ENCODE data around the gene GDNF.
A peak's percentile ranks its signal among the peaks of the same experiment; 100 is the strongest.

Gene GDNF

DNA sequence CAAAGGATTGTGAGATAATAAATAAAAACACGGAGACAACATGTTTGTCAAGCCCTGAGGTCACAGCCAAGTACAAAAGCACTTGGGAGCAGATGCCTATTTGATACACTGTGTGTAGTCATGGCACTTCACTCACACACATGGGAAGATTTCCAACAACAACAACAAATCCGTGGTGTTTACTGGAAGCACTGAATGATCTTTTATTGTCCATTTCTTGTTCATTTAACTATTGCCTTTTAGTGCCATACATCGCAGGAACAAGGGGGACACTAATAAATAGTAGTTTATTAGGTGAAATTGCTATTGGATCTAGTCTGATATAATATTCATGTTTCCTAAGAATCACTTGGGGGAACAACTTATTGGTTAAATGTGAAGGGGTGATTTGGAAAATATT lies 20.4 kb upstream of the GDNF start:
- no peak overlapping the region for H3K4me3 ChIP-seq (ENCODE audit: low read length)
- TF ChIP-seq, protein P1, sequence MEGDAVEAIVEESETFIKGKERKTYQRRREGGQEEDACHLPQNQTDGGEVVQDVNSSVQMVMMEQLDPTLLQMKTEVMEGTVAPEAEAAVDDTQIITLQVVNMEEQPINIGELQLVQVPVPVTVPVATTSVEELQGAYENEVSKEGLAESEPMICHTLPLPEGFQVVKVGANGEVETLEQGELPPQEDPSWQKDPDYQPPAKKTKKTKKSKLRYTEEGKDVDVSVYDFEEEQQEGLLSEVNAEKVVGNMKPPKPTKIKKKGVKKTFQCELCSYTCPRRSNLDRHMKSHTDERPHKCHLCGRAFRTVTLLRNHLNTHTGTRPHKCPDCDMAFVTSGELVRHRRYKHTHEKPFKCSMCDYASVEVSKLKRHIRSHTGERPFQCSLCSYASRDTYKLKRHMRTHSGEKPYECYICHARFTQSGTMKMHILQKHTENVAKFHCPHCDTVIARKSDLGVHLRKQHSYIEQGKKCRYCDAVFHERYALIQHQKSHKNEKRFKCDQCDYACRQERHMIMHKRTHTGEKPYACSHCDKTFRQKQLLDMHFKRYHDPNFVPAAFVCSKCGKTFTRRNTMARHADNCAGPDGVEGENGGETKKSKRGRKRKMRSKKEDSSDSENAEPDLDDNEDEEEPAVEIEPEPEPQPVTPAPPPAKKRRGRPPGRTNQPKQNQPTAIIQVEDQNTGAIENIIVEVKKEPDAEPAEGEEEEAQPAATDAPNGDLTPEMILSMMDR (conservative IDR thresholded peaks at IDR 0.05; ENCODE audit: low read length): no peak
- DNase-seq (ENCODE audit: low read depth): no peak

DNA sequence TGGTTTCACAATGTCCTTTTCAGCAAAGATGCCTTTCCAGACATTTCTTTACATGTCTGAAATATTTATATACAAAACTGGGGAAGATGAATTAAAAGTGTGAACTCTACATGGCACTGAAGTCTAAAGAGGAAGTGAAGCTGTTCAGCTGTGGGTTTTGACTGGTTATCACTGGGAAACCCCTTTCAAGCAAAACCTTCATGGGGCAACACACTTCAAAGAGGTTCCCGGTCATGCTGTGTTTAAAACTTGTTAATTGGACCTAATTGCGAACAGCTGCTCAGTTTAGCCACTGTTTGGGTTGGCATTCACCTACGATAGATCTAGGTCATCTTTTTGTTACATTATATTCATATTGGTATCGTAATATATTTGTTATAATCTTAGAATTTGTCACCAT lies 20.0 kb upstream of the GDNF start:
- TF ChIP-seq, protein P1 (conservative IDR thresholded peaks at IDR 0.05; ENCODE audit: low read length): no peak
- no peak overlapping the region for H3K4me3 ChIP-seq (ENCODE audit: low read length)
- no peak for DNase-seq (ENCODE audit: low read depth)

DNA sequence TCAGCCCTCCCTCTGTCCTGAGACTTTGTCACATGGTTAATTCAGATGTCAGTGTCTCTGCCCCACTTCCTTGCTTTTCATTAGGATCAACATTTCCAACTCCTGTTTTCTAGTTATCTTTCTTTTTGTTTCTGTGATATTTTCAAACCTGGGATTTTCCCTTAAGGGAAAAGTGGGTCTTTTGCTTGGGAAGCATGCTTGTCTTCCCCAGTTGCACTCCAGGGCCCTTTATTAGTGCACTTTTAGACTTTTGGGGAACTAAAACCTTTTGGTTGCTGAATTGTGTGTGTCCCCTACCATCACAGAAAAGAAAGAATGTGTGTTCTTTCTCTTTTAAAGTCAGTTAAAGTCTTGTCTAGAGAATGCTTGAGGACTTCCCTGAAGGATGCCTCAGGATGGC lies 18.4 kb upstream of the GDNF start:
- DNase-seq (ENCODE audit: low read depth): no peak
- TF ChIP-seq, protein P1 (conservative IDR thresholded peaks at IDR 0.05; ENCODE audit: low read length): no peak
- H3K4me3 ChIP-seq (ENCODE audit: low read length): no peak overlapping the region

DNA sequence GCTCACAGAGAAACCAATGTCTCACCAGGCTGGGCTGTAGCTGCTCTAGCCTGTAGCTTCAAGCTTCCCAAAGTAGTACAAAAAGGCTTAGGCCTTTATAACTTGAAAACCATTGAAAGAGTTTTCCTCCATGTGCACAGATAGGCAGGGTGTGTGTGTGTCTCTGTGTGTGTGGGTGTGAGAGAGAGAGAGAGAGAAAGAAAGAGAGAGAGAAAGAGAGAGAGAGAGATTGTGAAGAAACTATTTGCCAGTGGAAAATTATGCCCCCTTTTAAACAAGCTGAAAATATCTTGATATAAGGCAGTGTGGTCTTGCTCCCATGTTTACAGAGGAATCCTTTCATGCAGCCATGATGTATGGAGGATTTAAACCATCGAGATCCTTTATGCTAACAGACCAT lies 17.9 kb upstream of the GDNF start:
- no peak for DNase-seq (ENCODE audit: low read depth)
- TF ChIP-seq, protein P1 (conservative IDR thresholded peaks at IDR 0.05; ENCODE audit: low read length): no peak
- no peak overlapping the region for H3K4me3 ChIP-seq (ENCODE audit: low read length)

DNA sequence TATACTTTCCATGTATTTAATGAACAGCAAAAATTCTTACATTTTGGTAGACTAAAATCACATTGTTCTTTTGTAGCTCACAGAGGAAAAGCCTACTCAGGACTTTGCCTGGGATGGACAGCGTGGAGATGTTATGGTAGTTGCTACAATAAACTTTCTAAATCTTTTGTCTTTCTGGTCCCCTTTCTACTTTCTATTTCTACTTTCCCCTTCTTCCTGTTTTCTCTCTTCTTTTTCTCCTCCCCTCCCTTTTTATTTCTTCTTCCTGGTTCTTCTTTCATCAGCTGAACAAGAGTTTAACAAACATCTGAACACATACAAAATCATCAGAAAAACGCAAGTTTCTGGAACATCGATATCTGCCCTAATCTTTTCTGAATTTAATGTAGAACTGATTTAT lies 15.6 kb upstream of the GDNF start:
- TF ChIP-seq, protein P1 (conservative IDR thresholded peaks at IDR 0.05; ENCODE audit: low read length): no peak
- DNase-seq (ENCODE audit: low read depth): no peak
- no peak overlapping the region for H3K4me3 ChIP-seq (ENCODE audit: low read length)

DNA sequence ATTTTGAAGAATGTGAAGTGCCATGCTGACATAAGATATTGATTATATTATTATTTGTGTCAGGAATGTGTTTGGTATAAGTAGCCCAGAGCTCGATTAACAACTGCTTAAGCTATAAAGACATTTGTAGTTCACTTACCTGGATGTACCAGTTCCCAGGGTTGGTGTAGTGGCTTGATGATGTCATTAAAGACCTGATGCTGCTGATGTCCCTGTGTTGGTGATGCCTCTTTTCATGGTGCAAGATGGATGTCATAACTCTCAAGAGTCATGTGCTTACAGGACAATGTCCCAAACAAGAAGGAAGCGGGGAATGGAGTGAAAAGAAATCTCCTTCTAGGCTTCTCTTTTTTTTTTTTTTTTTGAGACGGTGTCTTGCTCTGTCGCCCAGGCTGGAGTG lies 11.5 kb upstream of the GDNF start:
- no peak overlapping the region for H3K4me3 ChIP-seq (ENCODE audit: low read length)
- DNase-seq (ENCODE audit: low read depth): no peak
- TF ChIP-seq, protein P1 (conservative IDR thresholded peaks at IDR 0.05; ENCODE audit: low read length): no peak

DNA sequence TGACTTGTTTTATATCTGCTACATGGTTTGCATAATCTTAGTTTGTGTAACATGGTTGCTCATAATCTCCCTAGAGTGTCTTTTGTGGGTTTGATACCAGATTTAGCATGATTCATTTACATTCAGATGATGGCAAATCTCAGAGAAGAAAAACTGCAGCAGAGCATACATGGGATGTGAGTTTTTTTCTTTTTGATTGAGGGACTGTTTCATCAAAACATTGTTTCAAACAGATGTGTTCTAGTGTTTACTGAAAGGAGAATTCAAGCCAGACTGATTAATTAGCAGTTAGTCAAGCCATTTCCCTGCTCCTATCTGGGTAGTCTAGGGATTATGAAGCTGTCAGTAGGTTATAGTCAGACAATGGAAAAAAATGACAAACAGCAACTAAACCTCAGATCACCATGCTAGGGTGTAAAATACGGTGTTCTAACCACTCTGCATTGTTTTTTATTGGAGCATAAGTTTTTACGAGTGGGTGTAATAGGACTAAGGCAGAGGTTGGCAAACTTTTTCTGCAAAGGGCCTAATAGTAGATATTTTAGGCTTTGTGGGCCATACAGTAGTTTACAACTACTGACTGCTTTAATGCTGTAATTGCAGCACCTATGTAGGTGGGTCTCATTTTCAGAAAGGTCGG lies 10.5 kb upstream of the GDNF start:
- DNase-seq (ENCODE audit: low read depth): peak; percentile 85
- no peak overlapping the region for H3K4me3 ChIP-seq (ENCODE audit: low read length)
- TF ChIP-seq, protein P1 (conservative IDR thresholded peaks at IDR 0.05; ENCODE audit: low read length): no peak

Measured in AG10803 (cell line).